Measurements from ENCODE around the gene FAM193B. TPM values are rescaled to one million over a fixed set of nuclear protein-coding genes. Genes with fewer than 3 reads are reported as not detected.
"Not testable (repeated sequence)": the region's sequence is repeated elsewhere in the genome, so short reads cannot be mapped to it uniquely, and the experiment has no call there.

The FAM193B gene
- total RNA-seq, 8 experiments from 2014 or later: 29.0 to 71.4 (median 46.5) TPM

DNA sequence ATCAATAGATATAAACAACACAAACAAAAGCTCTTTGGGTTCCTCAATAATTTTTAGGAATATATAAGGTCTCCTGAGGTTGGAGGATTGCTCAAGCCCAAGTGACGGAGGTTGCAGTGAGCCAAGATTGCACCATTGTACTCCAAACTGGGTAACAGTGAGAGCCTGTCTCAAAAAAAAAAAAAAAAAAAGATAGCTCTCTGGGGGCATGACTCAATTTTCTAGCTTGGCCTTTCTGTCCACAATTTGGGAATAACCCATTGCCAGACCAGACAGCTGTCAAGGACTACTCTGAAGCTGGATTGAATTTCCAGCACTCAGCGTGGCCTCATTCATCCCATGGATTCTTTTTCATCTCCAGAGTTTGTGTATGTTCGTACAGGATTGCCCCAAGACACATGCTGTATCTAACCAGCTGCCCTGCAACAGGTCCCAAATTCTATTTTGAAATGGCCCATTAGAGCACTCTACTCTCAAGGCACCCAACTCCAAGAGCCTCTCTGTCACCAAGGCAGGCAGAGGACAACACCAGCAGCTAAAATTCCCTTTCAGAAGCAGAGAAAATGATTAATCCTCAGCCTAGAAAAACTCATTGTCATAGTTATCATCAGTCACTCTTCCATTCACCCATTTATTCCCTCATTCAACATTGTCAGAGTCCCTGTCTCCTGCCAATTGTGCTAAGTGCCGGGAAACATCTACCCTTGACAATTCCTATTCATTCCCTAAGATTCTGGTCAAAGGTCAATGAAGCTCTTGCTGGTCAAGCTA is 8.7 kb downstream of the FAM193B start:
- Histone ChIP-seq H3K4me3 (no peak overlapping the region), H3K27ac (peak overlapping the region in 1 of 2 donors; percentile 50), H3K4me1 (replicated peaks in 1 of 2) (peaks cover 13 to 20% of the 10 kb centered on the region in 2 donors)
- peak in 6 of 8 experiments; percentile 7 to 63 (median 42) for ATAC-seq (replicated peaks in 6 of 8)
- WGBS, 10 experiments: 0 to 100% (median 59%) methylated on average over 1 to 4 of the region's 4 CpGs
- in situ Hi-C loops (cut with MboI; ENCODE audit: low pct_unique_long_range_greater_than_20kb in 2 of 9, low sequenced_read_pairs in 9 of 9, unreplicated experiment in 9 of 9): no loop called here

DNA sequence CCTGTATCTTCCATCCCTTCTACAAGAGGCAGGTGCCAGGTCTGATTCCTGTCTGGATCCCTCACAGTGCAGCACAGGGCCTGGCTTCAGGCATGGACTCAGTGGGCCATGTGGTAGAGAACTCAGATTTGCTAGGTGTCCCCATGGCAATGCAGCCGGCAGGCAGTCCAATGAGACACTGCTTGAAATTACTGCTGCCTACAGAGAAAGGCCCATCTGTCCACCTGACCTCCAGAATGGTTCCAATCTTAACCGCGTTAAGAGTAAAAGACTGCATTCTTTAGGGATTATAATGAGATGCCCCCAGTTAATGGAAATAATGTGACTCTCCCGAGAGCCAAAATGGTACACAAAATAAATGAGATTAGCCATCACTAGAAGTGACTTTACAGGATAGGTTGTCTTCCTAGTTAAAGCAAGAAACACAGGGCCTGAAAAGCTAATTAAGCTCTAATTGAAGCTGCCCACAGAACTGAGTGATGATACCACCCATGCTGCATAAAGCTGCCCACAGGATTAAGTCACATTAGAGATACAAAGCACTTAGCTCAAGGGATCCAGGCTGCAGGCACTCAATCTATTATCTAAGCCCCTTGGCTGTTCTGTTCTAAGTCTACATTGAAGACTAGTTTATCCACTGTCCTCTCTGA is 11.4 kb downstream of the FAM193B start:
- H3K4me3 ChIP-seq: no peak overlapping the region
- H3K27ac ChIP-seq: no peak overlapping the region
- peak in 1 of 8 experiments; percentile 25 for ATAC-seq (replicated peaks in 6 of 8)
- WGBS, 10 experiments: 14 to 93% (median 75%) methylated on average over 1 to 4 of the region's 4 CpGs; no CpG with 5 or more reads in 1 of the 10 experiments
- in situ Hi-C loops (cut with MboI; ENCODE audit: low pct_unique_long_range_greater_than_20kb in 2 of 9, low sequenced_read_pairs in 9 of 9, unreplicated experiment in 9 of 9): no loop called here
- peaks cover 13 to 20% of the 10 kb centered on the region in 2 donors for H3K4me1 ChIP-seq (replicated peaks in 1 of 2)

DNA sequence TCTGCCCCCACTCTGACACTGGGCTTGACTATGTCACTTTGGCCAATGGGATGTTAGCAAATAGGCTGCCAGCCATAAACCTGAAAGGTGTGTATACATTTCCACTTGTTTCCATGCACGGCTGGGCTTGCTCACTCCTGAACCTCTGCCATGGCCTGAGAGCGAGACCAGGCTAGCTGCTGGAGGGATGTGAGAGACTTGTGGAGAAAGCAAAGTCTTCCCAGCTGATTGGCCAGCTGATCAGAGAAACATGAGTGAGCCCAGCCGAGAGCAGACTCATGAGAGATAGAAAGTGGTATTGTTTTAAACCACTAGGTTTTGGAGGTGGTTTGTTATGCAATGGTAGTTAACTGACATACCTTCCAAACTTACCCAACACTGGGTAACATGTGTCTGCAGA is 13.9 kb downstream of the FAM193B start:
- no peak overlapping the region for H3K27ac ChIP-seq
- in situ Hi-C loops (cut with MboI; ENCODE audit: low pct_unique_long_range_greater_than_20kb in 2 of 9, low sequenced_read_pairs in 9 of 9, unreplicated experiment in 9 of 9): no loop called here
- ATAC-seq (replicated peaks in 6 of 8): no peak
- peaks cover 2 to 5% of the 10 kb centered on the region in 2 donors for H3K4me1 ChIP-seq (replicated peaks in 1 of 2)
- WGBS, 10 experiments: 67 to 100% (median 96%) methylated on average over 1 to 3 of the region's 3 CpGs; no CpG with 5 or more reads in 1 of the 10 experiments
- H3K4me3 ChIP-seq: no peak overlapping the region

DNA sequence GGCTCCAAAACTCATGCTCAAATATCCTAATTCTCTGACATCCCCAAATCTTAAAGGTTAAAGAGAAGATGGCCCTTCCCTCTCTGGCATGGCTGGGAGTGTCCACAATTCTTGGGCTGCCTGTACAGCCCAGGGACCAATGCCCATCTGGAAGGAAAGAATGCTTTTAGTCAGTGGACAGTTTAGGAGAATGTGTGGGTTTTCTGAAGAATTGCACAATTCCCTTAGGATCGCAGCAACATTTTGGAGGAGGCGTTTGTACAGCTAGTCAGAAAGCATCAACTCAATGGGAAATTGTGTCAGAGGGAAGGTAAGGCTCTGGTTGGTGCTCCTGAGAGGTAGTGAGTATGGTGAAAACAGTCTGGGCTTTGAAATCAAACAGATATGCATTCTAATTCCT is 15.0 kb downstream of the FAM193B start:
- ATAC-seq (replicated peaks in 6 of 8): peak in 2 of 8 experiments; percentile 28 to 42
- 7 to 88% (median 80%) methylated on average over 1 to 2 of the region's 2 CpGs; no CpG with 5 or more reads in 7 of the 10 experiments for WGBS, 10 experiments
- peaks cover 0 to 4% of the 10 kb centered on the region in 2 donors for H3K4me1 ChIP-seq (replicated peaks in 1 of 2)
- no peak overlapping the region for H3K27ac ChIP-seq
- in situ Hi-C loops (cut with MboI; ENCODE audit: low pct_unique_long_range_greater_than_20kb in 2 of 9, low sequenced_read_pairs in 9 of 9, unreplicated experiment in 9 of 9): no loop called here
- no peak overlapping the region for H3K4me3 ChIP-seq

DNA sequence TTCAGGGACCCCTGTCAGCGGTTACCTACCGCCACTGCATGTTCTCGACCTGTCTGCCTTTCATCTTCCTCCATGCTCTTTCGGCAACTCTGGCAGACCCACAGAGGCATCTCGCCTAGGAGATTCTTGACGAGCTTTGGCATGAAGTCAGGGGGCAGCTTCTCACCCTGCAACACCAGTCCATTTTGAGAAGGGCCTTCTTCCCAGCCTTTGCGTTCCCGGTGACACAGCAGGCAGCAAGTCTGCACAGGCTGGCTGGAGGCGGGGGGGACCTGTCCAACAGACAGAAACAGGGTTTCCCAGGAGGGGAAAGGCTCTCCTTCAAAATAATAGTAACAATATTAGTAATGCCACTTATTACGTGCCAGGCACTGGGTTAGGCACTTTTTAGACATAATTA is 15.5 kb downstream of the FAM193B start:
- in situ Hi-C loops (cut with MboI; ENCODE audit: low pct_unique_long_range_greater_than_20kb in 2 of 9, low sequenced_read_pairs in 9 of 9, unreplicated experiment in 9 of 9): no loop called here
- H3K4me3 ChIP-seq: no peak overlapping the region
- no peak for ATAC-seq (replicated peaks in 6 of 8)
- H3K4me1 ChIP-seq (replicated peaks in 1 of 2): peaks cover 0 to 4% of the 10 kb centered on the region in 2 donors
- no peak overlapping the region for H3K27ac ChIP-seq
- WGBS, 10 experiments: 92 to 100% (median 100%) methylated on average over 1 to 9 of the region's 10 CpGs; no CpG with 5 or more reads in 5 of the 10 experiments

DNA sequence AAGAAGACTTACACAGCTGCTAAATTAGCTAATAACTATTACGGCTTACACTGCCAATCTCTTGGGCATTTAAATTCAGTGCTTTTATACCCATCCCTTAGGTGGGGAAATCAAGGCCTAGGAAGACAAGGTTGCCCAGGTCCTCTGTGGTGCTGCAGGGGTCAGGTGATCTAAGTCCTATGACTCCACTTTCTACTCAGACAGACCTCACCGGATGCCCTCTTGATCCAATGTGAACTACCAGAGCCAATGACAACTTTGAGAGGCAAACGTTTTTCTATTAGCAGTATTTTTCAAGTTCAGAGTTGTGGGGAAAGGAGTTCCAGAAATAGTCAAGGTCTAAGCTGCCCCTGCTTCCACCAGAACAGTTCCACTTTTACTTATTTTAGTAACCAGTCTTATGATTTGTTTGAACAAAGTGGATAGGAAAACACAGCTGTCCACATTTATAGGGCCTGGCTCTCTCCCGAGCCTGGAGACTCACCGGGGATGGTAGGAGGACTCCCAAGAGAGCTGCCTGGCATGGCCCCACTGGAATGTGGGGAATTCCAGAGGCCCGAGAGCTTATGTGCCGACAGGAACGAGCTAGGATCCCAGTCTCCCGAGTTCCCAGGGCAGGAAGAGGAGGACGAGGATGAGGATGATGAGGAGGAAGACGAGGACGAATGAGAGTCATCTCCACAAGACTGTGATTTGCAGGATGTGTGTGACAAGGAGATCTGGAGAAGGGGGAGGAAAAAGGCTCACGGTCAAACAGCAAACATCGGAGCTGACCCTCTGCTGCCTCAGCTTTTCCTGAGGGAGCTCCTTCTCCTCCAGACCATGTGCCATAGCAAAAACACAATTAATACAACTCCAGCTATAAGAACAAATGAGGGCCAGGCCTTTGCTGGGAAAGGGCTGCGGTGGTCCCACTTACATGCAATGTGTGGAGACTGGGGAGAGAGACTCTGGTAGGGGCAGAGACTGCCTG is 16.7 kb downstream of the FAM193B start:
- ATAC-seq (replicated peaks in 6 of 8): peak in 4 of 8 experiments; percentile 38 to 87 (median 63)
- Histone ChIP-seq H3K27ac (no peak overlapping the region), H3K4me3 (no peak overlapping the region), H3K4me1 (replicated peaks in 1 of 2) (no peaks in the 10 kb centered on the region)
- in situ Hi-C loops (cut with MboI; ENCODE audit: low pct_unique_long_range_greater_than_20kb in 2 of 9, low sequenced_read_pairs in 9 of 9, unreplicated experiment in 9 of 9): no loop called here
- WGBS, 10 experiments: 20 to 100% (median 83%) methylated on average over 2 to 14 of the region's 15 CpGs; no CpG with 5 or more reads in 1 of the 10 experiments

DNA sequence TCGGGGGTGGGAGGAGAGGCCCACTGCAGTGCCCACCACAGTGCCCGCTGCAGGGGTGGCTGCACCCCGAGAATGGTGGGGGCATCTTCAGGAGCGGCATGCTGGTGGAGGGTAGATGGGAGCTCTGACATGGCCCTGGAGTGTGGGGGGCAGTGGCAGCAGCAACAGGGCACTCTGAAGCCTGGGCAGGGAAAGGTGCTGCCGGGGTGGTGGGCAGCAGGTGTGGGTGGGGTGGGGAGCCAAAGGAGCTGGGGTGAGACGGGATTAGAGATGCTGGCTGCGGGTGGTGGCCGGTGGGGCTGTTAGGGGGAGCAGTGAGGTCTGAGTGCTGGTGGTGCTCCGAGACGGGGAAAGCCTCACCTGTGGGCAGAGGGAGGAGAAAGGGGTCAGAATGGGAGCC is 18.0 kb downstream of the FAM193B start:
- in situ Hi-C loops (cut with MboI; ENCODE audit: low pct_unique_long_range_greater_than_20kb in 2 of 9, low sequenced_read_pairs in 9 of 9, unreplicated experiment in 9 of 9): no loop called here
- 89% methylated on average over 2 of the region's 10 CpGs; no CpG with 5 or more reads in 9 of the 10 experiments for WGBS, 10 experiments
- no peak for ATAC-seq (replicated peaks in 6 of 8)
- H3K4me1 ChIP-seq (replicated peaks in 1 of 2): no peaks in the 10 kb centered on the region
- H3K4me3 ChIP-seq: no peak overlapping the region
- H3K27ac ChIP-seq: no peak overlapping the region

DNA sequence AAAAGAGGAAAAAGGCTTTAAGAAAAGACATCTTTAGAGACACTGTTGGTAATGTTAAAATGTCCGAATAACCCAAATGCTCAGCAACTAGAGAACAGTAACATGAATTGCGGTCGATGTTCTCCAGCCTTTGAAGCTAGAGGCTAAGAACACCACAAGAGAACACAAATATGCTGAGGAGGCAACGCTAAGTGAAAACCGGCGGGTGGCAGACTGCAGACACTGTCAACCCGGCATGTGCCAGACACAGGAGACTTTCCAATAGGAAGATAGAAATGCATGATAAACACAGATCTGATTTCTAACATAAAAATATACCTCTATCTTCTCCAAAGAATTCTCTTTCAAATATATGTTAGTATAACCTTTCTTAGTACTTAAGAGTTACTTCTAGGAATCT is 19.2 kb downstream of the FAM193B start:
- no peaks in the 10 kb centered on the region for H3K4me1 ChIP-seq (replicated peaks in 1 of 2)
- no peak for ATAC-seq (replicated peaks in 6 of 8)
- H3K4me3 ChIP-seq: no peak overlapping the region
- in situ Hi-C loops (cut with MboI; ENCODE audit: low pct_unique_long_range_greater_than_20kb in 2 of 9, low sequenced_read_pairs in 9 of 9, unreplicated experiment in 9 of 9): no loop called here
- H3K27ac ChIP-seq: no peak overlapping the region
- 81 to 100% (median 89%) methylated on average over 3 to 7 of the region's 7 CpGs for WGBS, 10 experiments

DNA sequence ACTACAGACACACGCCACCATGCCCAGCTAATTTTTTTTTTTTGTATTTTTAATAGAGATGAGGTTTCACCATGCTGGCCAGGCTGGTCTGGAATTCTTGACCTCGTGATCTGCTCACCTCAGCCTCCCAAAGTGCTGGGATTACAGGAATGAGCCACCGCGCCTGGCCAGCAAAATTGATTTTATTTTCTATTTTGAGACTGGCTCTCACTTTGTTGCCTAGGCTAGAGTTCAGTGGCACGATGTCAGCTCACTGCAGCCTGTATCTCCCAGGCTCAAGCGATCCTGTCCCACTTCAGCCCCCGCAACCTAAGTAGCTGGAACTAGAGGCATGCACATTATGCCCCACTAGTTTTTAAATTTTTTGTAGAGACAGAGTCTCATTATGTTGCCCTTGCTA is 19.9 kb downstream of the FAM193B start:
- H3K4me3 ChIP-seq; ATAC-seq (replicated peaks in 6 of 8); H3K4me1 ChIP-seq (replicated peaks in 1 of 2); H3K27ac ChIP-seq; in situ Hi-C loops (cut with MboI; ENCODE audit: low pct_unique_long_range_greater_than_20kb in 2 of 9, low sequenced_read_pairs in 9 of 9, unreplicated experiment in 9 of 9): not testable (repeated sequence)
- 90 to 100% (median 98%) methylated on average over 1 to 7 of the region's 7 CpGs for WGBS, 10 experiments

DNA sequence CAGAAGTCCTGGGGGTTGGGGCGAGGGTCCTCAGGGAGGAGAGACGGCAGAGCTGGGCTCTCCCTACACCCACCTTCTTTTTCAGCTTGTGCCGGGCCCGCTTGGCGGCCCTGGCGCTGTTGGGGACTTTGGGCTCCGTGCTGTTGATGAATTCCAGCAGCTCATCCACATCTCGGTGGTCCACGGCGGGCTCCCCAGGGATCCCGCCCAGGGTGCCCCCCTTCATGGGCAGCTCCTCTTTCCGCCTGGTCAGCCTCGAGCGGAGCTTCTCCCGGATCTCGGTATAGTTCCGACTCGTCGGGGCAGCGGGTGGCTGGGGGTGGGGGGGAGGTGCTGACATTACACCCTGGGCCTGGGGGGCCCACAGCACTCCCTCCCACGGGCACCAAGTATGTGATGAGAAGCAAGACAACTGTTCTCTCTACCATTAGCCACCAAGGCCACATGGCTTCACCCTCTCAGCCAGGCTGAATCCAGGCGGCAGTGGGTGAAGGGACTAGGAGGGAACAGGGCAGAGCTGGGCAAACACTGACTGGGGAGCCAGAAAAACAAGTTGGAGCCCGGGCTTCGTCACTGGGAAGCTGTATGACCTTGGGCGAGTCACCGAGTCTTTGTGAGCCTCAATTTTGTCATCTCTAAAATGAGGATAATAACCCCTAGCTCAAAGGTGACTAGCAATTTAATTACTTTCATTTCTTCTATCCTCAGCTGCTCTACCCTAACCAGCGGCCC is 23.0 kb downstream of the FAM193B start:
- WGBS, 10 experiments: 60 to 100% (median 95%) methylated on average over 1 to 8 of the region's 27 CpGs; no CpG with 5 or more reads in 3 of the 10 experiments
- no peak overlapping the region for H3K4me3 ChIP-seq
- in situ Hi-C loops (cut with MboI; ENCODE audit: low pct_unique_long_range_greater_than_20kb in 2 of 9, low sequenced_read_pairs in 9 of 9, unreplicated experiment in 9 of 9): no loop called here
- no peaks in the 10 kb centered on the region for H3K4me1 ChIP-seq (replicated peaks in 1 of 2)
- ATAC-seq (replicated peaks in 6 of 8): no peak
- no peak overlapping the region for H3K27ac ChIP-seq

DNA sequence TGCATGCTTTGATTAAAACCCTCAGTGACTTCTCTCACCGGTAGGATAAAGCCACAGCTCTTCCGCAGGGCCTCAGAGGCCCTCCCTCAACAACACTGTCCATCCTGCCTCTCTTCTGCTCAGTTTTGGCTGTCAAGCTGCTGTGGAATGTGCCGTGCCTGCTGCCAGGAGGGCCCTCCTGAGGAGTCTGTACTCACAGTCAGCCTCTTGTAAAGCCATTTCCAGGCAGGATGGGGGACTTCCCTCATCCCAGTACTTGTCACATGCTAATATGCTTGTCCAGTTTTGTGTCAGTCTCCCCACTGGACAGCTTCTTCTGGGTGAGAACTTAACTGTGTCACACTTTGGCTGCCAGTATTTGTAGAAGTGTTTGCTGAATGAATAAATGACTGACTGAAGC is 23.7 kb downstream of the FAM193B start:
- H3K4me3 ChIP-seq: no peak overlapping the region
- no peak for ATAC-seq (replicated peaks in 6 of 8)
- in situ Hi-C loops (cut with MboI; ENCODE audit: low pct_unique_long_range_greater_than_20kb in 2 of 9, low sequenced_read_pairs in 9 of 9, unreplicated experiment in 9 of 9): no loop called here
- no peaks in the 10 kb centered on the region for H3K4me1 ChIP-seq (replicated peaks in 1 of 2)
- 67 to 100% (median 94%) methylated on average over 1 to 3 of the region's 3 CpGs; no CpG with 5 or more reads in 6 of the 10 experiments for WGBS, 10 experiments
- H3K27ac ChIP-seq: no peak overlapping the region
